WTC11 (cell line): ENCODE results near the gene DLG1. TPM values are rescaled to one million over a fixed set of nuclear protein-coding genes. Genes with fewer than 3 reads are reported as not detected.

ENCODE experiments used
- ATAC-seq: fragments of 200-7000 bp; cut with Tn5 transposase; 2 replicates; pipeline ENCODE4 v1.10.0; 2021; ENCODE audit warnings: mild to moderate bottlenecking, moderate library complexity
- CTCF ChIA-PET: fragments of 300-600 bp; sonication (Branson Sonifier 250); formaldehyde crosslinking; loops from one replicate; lab custom pipeline; 2021; ENCODE audit warnings: antibody characterized with exemption; lab: Charles Lee
- POLR2A ChIA-PET: fragments of 350-600 bp; sonication (Branson Sonifier 250); formaldehyde crosslinking; loops from one replicate; lab custom pipeline; 2021; ENCODE audit warnings: antibody characterized with exemption; lab: Charles Lee
- DNase-seq: peaks from one replicate; pipeline ENCODE4 v3.0.0; 2021; ENCODE audit warnings: low spot score
- H3K27ac Mint-ChIP-seq: 2 replicates; pipeline ENCODE4 v1.8.0; 2021; ENCODE audit warnings: mixed read lengths
- H3K27me3 Mint-ChIP-seq: 2 replicates; pipeline ENCODE4 v1.8.0; 2021; ENCODE audit warnings: low read depth, mild to moderate bottlenecking, moderate library complexity, mixed read lengths
- H3K36me3 Mint-ChIP-seq: 2 replicates; pipeline ENCODE4 v1.8.0; 2021; ENCODE audit warnings: mixed read lengths
- H3K4me1 Mint-ChIP-seq: 2 replicates; pipeline ENCODE4 v1.8.0; 2022; ENCODE audit warnings: mixed read lengths
- H3K4me3 Mint-ChIP-seq: 2 replicates; pipeline ENCODE4 v1.8.0; 2021; ENCODE audit warnings: mild to moderate bottlenecking, moderate library complexity, mixed read lengths
- H3K9me3 Mint-ChIP-seq: 2 replicates; pipeline ENCODE4 v1.8.0; 2021; ENCODE audit warnings: mixed read lengths
- AFF4 ChIP-seq: sonication (generic); formaldehyde crosslinking; IDR thresholded peaks from 2 replicates; pipeline ENCODE4 v1.8.1; 2023; ENCODE audit warnings: mild to moderate bottlenecking, missing genetic modification reagents, borderline replicate concordance
- AR ChIP-seq: fragments of 250-450 bp; sonication (Bioruptor Pico); IDR thresholded peaks from 2 replicates; pipeline ENCODE4 v1.9.0; 2021; ENCODE audit warnings: mild to moderate bottlenecking
- ATF6 ChIP-seq: sonication (generic); formaldehyde crosslinking; IDR thresholded peaks from 2 replicates; pipeline ENCODE4 v1.8.1; 2023; ENCODE audit warnings: mild to moderate bottlenecking, missing genetic modification reagents
- CTCF ChIP-seq: fragments of 200-600 bp; IDR thresholded peaks from 2 replicates; pipeline ENCODE4 v1.8.0; 2022; ENCODE audit warnings: antibody characterized with exemption
- ELF4 ChIP-seq: sonication (generic); formaldehyde crosslinking; IDR thresholded peaks from 2 replicates; pipeline ENCODE4 v1.8.1; 2022; ENCODE audit warnings: low read depth, mild to moderate bottlenecking, moderate library complexity, missing genetic modification reagents
- ESRRA ChIP-seq: sonication (generic); formaldehyde crosslinking; IDR thresholded peaks from 2 replicates; pipeline ENCODE4 v1.8.1; 2022; ENCODE audit warnings: mild to moderate bottlenecking, missing genetic modification reagents, borderline replicate concordance
- ETV6 ChIP-seq: sonication (generic); formaldehyde crosslinking; IDR thresholded peaks from 2 replicates; pipeline ENCODE4 v1.8.1; 2022; ENCODE audit warnings: mild to moderate bottlenecking, missing genetic modification reagents
- FOXP1 ChIP-seq: sonication (generic); formaldehyde crosslinking; IDR thresholded peaks from 2 replicates; pipeline ENCODE4 v1.8.0; 2022; ENCODE audit warnings: missing genetic modification reagents, mild to moderate bottlenecking, moderate library complexity, borderline replicate concordance
- GRHL2 ChIP-seq: fragments of 250-450 bp; sonication (Bioruptor Pico); IDR thresholded peaks from 2 replicates; pipeline ENCODE4 v1.8.0; 2022; ENCODE audit warnings: mild to moderate bottlenecking, moderate library complexity; ENCODE audit not compliant: insufficient replicate concordance, severe bottlenecking
- NR1H2 ChIP-seq: sonication (generic); formaldehyde crosslinking; IDR thresholded peaks from 2 replicates; pipeline ENCODE4 v1.9.0; 2021; ENCODE audit warnings: mild to moderate bottlenecking, moderate library complexity, missing genetic modification reagents
- PRDM15 ChIP-seq: sonication (generic); formaldehyde crosslinking; IDR thresholded peaks from 2 replicates; pipeline ENCODE4 v1.8.0; 2022; ENCODE audit warnings: missing genetic modification reagents
- PREB ChIP-seq: sonication (generic); formaldehyde crosslinking; IDR thresholded peaks from 2 replicates; pipeline ENCODE4 v1.8.1; 2022; ENCODE audit warnings: mild to moderate bottlenecking, missing genetic modification reagents, moderate library complexity, borderline replicate concordance
- SMAD3 ChIP-seq: sonication (generic); formaldehyde crosslinking; IDR thresholded peaks from 2 replicates; pipeline ENCODE4 v1.8.0; 2022; ENCODE audit warnings: missing genetic modification reagents, mild to moderate bottlenecking, borderline replicate concordance
- SMAD4 ChIP-seq: sonication (generic); formaldehyde crosslinking; IDR thresholded peaks from 2 replicates; pipeline ENCODE4 v1.8.0; 2022; ENCODE audit warnings: mild to moderate bottlenecking, missing genetic modification reagents
- ZBTB21 ChIP-seq: sonication (generic); formaldehyde crosslinking; IDR thresholded peaks from 2 replicates; pipeline ENCODE4 v1.8.1; 2023; ENCODE audit warnings: mild to moderate bottlenecking, missing genetic modification reagents, borderline replicate concordance
- ZNF317 ChIP-seq: sonication (generic); formaldehyde crosslinking; IDR thresholded peaks from 2 replicates; pipeline ENCODE4 v1.8.1; 2023; ENCODE audit warnings: low read depth, mild to moderate bottlenecking, moderate library complexity, missing genetic modification reagents, borderline replicate concordance
- ZNF396 ChIP-seq: fragments of 250-450 bp; sonication (Bioruptor Pico); IDR thresholded peaks from 2 replicates; pipeline ENCODE4 v1.8.0; 2021; ENCODE audit warnings: mild to moderate bottlenecking, moderate library complexity, borderline replicate concordance
- ZNF671 ChIP-seq: fragments of 250-450 bp; sonication (Bioruptor Pico); IDR thresholded peaks from 2 replicates; pipeline ENCODE4 v1.8.0; 2021; ENCODE audit warnings: mild to moderate bottlenecking
- total RNA-seq: library from RNA; stranded (reverse); gene quantifications from 3 replicates; pipeline ENCODE4 v1.2.3, GENCODE V29; 2021

DLG1 gene
- total RNA-seq, 1 experiment from 2014 or later, result 81.1 TPM

- TF ChIP-seq ATF6 (CRISPR knock-in tag) (no peak), PREB (CRISPR knock-in tag) (no peak), FOXP1 (no peak), AR (CRISPR knock-in tag) (no peak), CTCF (no peak), ELF4 (CRISPR knock-in tag) (no peak), NR1H2 (CRISPR knock-in tag) (no peak), GRHL2 (no peak)
These were observed 222.0 kb downstream of the DLG1 start (continued) for GRCh38 chr3:197076415-197076814.

- Mint-ChIP-seq H3K9me3 (no peaks in the 10 kb centered on the region), H3K4me1 (no peaks in the 10 kb centered on the region), H3K4me3 (no peak overlapping the region), H3K27me3 (no peaks in the 10 kb centered on the region), H3K27ac (no peak overlapping the region), H3K36me3 (peaks cover 16% of the 10 kb centered on the region)
- DNase-seq, result no peak
- POLR2A ChIA-PET, result interaction anchor here (0.7 kb wide), 1 partner anchor 8 kb away, joined by 6 read pairs; no protein-coding TSS in a partner anchor
- no peak for ATAC-seq
- CTCF ChIA-PET, result interaction anchor here (1.0 kb wide), 1 partner anchor 157 kb away, joined by 3 read pairs; no protein-coding TSS in a partner anchor
- TF ChIP-seq ESRRA (CRISPR knock-in tag), result no peak
- TF ChIP-seq ATF6 (CRISPR knock-in tag), result no peak
- TF ChIP-seq ELF4 (CRISPR knock-in tag), result no peak
- TF ChIP-seq NR1H2 (CRISPR knock-in tag), result no peak
- no peak for TF ChIP-seq SMAD3 (CRISPR knock-in tag)
- TF ChIP-seq AFF4 (CRISPR knock-in tag), result no peak
- no peak for TF ChIP-seq ZNF671 (CRISPR knock-in tag)
- TF ChIP-seq ZNF396 (CRISPR knock-in tag), result no peak
- no peak for TF ChIP-seq PRDM15 (CRISPR knock-in tag)
- TF ChIP-seq ZBTB21 (CRISPR knock-in tag), result no peak
- no peak for TF ChIP-seq ETV6 (CRISPR knock-in tag)
- no peak for TF ChIP-seq SMAD4
- no peak for TF ChIP-seq ZNF317
These were observed 230.3 kb downstream of the DLG1 start for GRCh38 chr3:197068077-197068476.
